ENCODE data around the gene PIP5KL1.

DNA sequence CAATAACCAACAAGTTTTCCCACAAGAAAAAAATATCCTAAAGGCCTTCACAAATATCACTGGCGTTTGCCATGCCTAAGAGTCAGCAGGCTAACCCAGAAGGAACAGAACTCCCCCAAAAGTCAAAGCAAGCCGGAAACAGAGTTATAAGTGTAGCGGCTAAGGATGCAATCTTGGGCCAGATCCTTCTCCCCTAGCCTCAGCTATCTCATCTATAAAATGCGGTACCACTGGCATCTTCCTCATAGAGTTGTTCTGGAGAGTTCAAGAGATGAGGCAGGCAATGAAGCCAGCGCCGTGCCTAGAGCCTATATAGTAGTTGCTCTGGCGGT lies 6.4 kb upstream of the PIP5KL1 start:
- TF ChIP-seq, protein P1, sequence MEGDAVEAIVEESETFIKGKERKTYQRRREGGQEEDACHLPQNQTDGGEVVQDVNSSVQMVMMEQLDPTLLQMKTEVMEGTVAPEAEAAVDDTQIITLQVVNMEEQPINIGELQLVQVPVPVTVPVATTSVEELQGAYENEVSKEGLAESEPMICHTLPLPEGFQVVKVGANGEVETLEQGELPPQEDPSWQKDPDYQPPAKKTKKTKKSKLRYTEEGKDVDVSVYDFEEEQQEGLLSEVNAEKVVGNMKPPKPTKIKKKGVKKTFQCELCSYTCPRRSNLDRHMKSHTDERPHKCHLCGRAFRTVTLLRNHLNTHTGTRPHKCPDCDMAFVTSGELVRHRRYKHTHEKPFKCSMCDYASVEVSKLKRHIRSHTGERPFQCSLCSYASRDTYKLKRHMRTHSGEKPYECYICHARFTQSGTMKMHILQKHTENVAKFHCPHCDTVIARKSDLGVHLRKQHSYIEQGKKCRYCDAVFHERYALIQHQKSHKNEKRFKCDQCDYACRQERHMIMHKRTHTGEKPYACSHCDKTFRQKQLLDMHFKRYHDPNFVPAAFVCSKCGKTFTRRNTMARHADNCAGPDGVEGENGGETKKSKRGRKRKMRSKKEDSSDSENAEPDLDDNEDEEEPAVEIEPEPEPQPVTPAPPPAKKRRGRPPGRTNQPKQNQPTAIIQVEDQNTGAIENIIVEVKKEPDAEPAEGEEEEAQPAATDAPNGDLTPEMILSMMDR (IDR thresholded peaks at IDR 0.05; ENCODE audit: poor library complexity, severe bottlenecking), result no peak
- TF ChIP-seq EZH2 (IDR thresholded peaks at IDR 0.05; ENCODE audit: borderline replicate concordance, insufficient read depth, low read length, poor library complexity, severe bottlenecking) (no peak), POLR2AphosphoS5 (IDR thresholded peaks at IDR 0.05) (no peak), TAF1 (IDR thresholded peaks at IDR 0.05; ENCODE audit: low read depth) (no peak), EP300 (conservative IDR thresholded peaks at IDR 0.05; ENCODE audit: poor library complexity, severe bottlenecking) (no peak)
- TF ChIP-seq, protein P2, sequence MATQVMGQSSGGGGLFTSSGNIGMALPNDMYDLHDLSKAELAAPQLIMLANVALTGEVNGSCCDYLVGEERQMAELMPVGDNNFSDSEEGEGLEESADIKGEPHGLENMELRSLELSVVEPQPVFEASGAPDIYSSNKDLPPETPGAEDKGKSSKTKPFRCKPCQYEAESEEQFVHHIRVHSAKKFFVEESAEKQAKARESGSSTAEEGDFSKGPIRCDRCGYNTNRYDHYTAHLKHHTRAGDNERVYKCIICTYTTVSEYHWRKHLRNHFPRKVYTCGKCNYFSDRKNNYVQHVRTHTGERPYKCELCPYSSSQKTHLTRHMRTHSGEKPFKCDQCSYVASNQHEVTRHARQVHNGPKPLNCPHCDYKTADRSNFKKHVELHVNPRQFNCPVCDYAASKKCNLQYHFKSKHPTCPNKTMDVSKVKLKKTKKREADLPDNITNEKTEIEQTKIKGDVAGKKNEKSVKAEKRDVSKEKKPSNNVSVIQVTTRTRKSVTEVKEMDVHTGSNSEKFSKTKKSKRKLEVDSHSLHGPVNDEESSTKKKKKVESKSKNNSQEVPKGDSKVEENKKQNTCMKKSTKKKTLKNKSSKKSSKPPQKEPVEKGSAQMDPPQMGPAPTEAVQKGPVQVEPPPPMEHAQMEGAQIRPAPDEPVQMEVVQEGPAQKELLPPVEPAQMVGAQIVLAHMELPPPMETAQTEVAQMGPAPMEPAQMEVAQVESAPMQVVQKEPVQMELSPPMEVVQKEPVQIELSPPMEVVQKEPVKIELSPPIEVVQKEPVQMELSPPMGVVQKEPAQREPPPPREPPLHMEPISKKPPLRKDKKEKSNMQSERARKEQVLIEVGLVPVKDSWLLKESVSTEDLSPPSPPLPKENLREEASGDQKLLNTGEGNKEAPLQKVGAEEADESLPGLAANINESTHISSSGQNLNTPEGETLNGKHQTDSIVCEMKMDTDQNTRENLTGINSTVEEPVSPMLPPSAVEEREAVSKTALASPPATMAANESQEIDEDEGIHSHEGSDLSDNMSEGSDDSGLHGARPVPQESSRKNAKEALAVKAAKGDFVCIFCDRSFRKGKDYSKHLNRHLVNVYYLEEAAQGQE (IDR thresholded peaks at IDR 0.05; ENCODE audit: borderline replicate concordance), result no peak

Measured in neural cell (in vitro differentiated cells).